ENCODE data around the gene GLT6D1.
"Not testable (repeated sequence)": the region's sequence is repeated elsewhere in the genome, so short reads cannot be mapped to it uniquely, and the experiment has no call there.

The GLT6D1 gene

GRCh38 chr9:135639196-135639595 is at the start of gene GLT6D1:
TSS of gene GLT6D1 (minus strand) at chr9:135639540. CDS start at chr9:135639187, 353 bp downstream.
- DNase-seq (ENCODE audit: low read depth): no peak

- no peak for DNase-seq (ENCODE audit: low read depth)
Observed at GRCh38 chr9:135689011-135689410, 49.7 kb upstream of the GLT6D1 start.

GRCh38 chr9:135687216-135687615 is 47.9 kb upstream of the GLT6D1 start:
- DNase-seq (ENCODE audit: low read depth): no peak

GRCh38 chr9:135684691-135685090 is 45.4 kb upstream of the GLT6D1 start:
- DNase-seq (ENCODE audit: low read depth): no peak

GRCh38 chr9:135683401-135684034 is 44.2 kb upstream of the GLT6D1 start:
- DNase-seq (ENCODE audit: low read depth): no peak

- no peak for DNase-seq (ENCODE audit: low read depth)
Observed at GRCh38 chr9:135681161-135681560, 41.8 kb upstream of the GLT6D1 start.

GRCh38 chr9:135680056-135680455 is 40.7 kb upstream of the GLT6D1 start:
- DNase-seq (ENCODE audit: low read depth): no peak

GRCh38 chr9:135678236-135679017 is 39.1 kb upstream of the GLT6D1 start:
- no peak for DNase-seq (ENCODE audit: low read depth)

- no peak for DNase-seq (ENCODE audit: low read depth)
Observed at GRCh38 chr9:135677641-135678168, 38.4 kb upstream of the GLT6D1 start.

- no peak for DNase-seq (ENCODE audit: low read depth)
Observed at GRCh38 chr9:135676891-135677290, 37.6 kb upstream of the GLT6D1 start.

GRCh38 chr9:135674977-135675376 is 35.6 kb upstream of the GLT6D1 start:
- DNase-seq (ENCODE audit: low read depth): no peak

- no peak for DNase-seq (ENCODE audit: low read depth)
Observed at GRCh38 chr9:135673941-135674340, 34.6 kb upstream of the GLT6D1 start.

- not testable (repeated sequence) for DNase-seq (ENCODE audit: low read depth)
Observed at GRCh38 chr9:135672786-135673185, 33.4 kb upstream of the GLT6D1 start.

- DNase-seq (ENCODE audit: low read depth): no peak
Observed at GRCh38 chr9:135671591-135672041, 32.3 kb upstream of the GLT6D1 start.

GRCh38 chr9:135670721-135671590 is 31.6 kb upstream of the GLT6D1 start:
- no peak for DNase-seq (ENCODE audit: low read depth)

- DNase-seq (ENCODE audit: low read depth): no peak
Observed at GRCh38 chr9:135669616-135670285, 30.4 kb upstream of the GLT6D1 start.

- DNase-seq (ENCODE audit: low read depth): not testable (repeated sequence)
Observed at GRCh38 chr9:135669018-135669417, 29.7 kb upstream of the GLT6D1 start.

GRCh38 chr9:135667463-135668001 is 28.2 kb upstream of the GLT6D1 start:
- no peak for DNase-seq (ENCODE audit: low read depth)

GRCh38 chr9:135666534-135667462 is 27.5 kb upstream of the GLT6D1 start:
- DNase-seq (ENCODE audit: low read depth): no peak

- DNase-seq (ENCODE audit: low read depth): no peak
Observed at GRCh38 chr9:135665795-135666189, 26.5 kb upstream of the GLT6D1 start.
